ENCODE results near the gene ANGPTL4. TPM values are rescaled to one million over a fixed set of nuclear protein-coding genes. Genes with fewer than 3 reads are reported as not detected.
A peak's percentile ranks its signal among the peaks of the same experiment; 100 is the strongest.

The ANGPTL4 gene
- total and polyA plus RNA-seq, 2 of the 13 experiments (the other 11 are each of a cell fraction or from before 2014, with no cell fraction given) = 0.80 to 21.7 TPM

DNA sequence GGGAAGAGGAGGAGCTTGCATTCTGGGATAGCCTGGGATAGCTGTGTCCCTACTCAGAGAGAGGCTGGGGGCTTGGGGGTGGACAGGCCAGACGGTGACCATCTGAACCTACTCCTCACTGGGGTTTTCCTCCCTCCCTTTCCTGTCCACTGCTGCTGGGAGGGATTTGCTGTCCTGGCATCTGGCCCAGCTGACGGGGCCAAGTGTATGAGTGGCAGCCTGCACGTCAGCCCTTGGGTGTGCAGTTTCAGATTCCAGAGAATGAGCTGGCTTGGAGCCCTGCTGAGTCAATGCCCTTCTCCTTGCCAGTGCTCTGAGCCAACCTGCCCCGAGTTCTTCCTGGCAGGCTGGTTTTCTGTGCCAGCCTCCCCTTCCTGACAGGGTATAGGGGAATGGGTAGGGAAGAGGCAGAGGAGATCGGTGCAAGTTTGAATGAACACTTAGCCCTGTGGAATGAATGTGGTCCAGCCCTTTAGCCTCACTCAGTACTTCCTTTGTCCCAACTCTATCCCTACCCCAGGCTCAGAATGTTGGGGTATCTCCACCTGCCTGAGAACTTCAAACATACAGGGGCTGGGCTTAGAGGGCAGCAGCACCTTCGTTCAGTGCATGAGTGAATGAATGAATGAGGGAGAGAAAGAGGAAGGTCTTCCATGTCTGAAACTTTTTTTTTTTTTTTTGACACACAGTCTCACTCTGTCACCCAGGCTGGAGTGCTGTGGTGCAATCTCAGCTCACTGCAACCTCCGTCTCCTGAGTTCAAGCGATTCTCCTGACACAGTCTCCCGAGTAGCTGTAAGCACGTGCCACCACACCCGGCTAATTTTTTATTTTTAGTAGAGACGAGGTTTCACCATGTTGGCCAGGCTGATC, 1.8 kb upstream of the ANGPTL4 start (continued):
- TF ChIP-seq, protein P1, sequence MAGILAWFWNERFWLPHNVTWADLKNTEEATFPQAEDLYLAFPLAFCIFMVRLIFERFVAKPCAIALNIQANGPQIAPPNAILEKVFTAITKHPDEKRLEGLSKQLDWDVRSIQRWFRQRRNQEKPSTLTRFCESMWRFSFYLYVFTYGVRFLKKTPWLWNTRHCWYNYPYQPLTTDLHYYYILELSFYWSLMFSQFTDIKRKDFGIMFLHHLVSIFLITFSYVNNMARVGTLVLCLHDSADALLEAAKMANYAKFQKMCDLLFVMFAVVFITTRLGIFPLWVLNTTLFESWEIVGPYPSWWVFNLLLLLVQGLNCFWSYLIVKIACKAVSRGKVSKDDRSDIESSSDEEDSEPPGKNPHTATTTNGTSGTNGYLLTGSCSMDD (CRISPR knock-in tag; IDR thresholded peaks at IDR 0.05) = no peak
- TF ChIP-seq, protein P2, sequence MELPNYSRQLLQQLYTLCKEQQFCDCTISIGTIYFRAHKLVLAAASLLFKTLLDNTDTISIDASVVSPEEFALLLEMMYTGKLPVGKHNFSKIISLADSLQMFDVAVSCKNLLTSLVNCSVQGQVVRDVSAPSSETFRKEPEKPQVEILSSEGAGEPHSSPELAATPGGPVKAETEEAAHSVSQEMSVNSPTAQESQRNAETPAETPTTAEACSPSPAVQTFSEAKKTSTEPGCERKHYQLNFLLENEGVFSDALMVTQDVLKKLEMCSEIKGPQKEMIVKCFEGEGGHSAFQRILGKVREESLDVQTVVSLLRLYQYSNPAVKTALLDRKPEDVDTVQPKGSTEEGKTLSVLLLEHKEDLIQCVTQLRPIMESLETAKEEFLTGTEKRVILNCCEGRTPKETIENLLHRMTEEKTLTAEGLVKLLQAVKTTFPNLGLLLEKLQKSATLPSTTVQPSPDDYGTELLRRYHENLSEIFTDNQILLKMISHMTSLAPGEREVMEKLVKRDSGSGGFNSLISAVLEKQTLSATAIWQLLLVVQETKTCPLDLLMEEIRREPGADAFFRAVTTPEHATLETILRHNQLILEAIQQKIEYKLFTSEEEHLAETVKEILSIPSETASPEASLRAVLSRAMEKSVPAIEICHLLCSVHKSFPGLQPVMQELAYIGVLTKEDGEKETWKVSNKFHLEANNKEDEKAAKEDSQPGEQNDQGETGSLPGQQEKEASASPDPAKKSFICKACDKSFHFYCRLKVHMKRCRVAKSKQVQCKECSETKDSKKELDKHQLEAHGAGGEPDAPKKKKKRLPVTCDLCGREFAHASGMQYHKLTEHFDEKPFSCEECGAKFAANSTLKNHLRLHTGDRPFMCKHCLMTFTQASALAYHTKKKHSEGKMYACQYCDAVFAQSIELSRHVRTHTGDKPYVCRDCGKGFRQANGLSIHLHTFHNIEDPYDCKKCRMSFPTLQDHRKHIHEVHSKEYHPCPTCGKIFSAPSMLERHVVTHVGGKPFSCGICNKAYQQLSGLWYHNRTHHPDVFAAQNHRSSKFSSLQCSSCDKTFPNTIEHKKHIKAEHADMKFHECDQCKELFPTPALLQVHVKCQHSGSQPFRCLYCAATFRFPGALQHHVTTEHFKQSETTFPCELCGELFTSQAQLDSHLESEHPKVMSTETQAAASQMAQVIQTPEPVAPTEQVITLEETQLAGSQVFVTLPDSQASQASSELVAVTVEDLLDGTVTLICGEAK (IDR thresholded peaks at IDR 0.05) = no peak
- TF ChIP-seq, protein P2 (CRISPR knock-in tag; IDR thresholded peaks at IDR 0.05) = no peak
- TF ChIP-seq, protein P3, sequence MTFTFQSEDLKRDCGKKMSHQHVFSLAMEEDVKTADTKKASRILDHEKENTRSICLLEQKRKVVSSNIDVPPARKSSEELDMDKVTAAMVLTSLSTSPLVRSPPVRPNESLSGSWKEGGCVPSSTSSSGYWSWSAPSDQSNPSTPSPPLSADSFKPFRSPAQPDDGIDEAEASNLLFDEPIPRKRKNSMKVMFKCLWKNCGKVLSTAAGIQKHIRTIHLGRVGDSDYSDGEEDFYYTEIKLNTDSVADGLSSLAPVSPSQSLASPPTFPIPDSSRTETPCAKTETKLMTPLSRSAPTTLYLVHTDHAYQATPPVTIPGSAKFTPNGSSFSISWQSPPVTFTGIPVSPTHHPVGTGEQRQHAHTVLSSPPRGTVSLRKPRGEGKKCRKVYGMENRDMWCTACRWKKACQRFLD (CRISPR knock-in tag; IDR thresholded peaks at IDR 0.05; ENCODE audit: borderline replicate concordance) = no peak
- TF ChIP-seq KLF15 (CRISPR knock-in tag; IDR thresholded peaks at IDR 0.05; ENCODE audit: borderline replicate concordance) (no peak), FOXK2 (IDR thresholded peaks at IDR 0.05) (no peak), ZFP41 (CRISPR knock-in tag; IDR thresholded peaks at IDR 0.05; ENCODE audit: borderline replicate concordance) (no peak), LCORL (IDR thresholded peaks at IDR 0.05) (no peak), LCORL (CRISPR knock-in tag; IDR thresholded peaks at IDR 0.05) (peak; percentile 86), IKZF1 (IDR thresholded peaks at IDR 0.05) (no peak), HNRNPLL (IDR thresholded peaks at IDR 0.05; ENCODE audit: low read depth, low read length, poor library complexity, severe bottlenecking) (no peak), ZKSCAN8 (CRISPR knock-in tag; IDR thresholded peaks at IDR 0.05; ENCODE audit: borderline replicate concordance) (no peak), ZNF282 (IDR thresholded peaks at IDR 0.05; ENCODE audit: partially characterized antibody) (no peak), ZNF136 (CRISPR knock-in tag; IDR thresholded peaks at IDR 0.05; ENCODE audit: low read depth) (0 out of 2 replicates have a peak, but pooled peaks have one; percentile 68), ZKSCAN1 (IDR thresholded peaks at IDR 0.05; ENCODE audit: low read length) (no peak), SALL1 (CRISPR knock-in tag; IDR thresholded peaks at IDR 0.05) (peak; percentile 79), ZNF776 (CRISPR knock-in tag; IDR thresholded peaks at IDR 0.05) (no peak), NFKBIZ (CRISPR knock-in tag; IDR thresholded peaks at IDR 0.05) (no peak), RBAK (CRISPR knock-in tag; IDR thresholded peaks at IDR 0.05) (no peak), NFATC3 (CRISPR knock-in tag; IDR thresholded peaks at IDR 0.05) (no peak)
